ENCODE measurements around the gene ZNF654.
"Not testable (repeated sequence)": the region's sequence is repeated elsewhere in the genome, so short reads cannot be mapped to it uniquely, and the experiment has no call there.

Gene ZNF654

GRCh38 chr3:88075072-88075471 is 16.0 kb downstream of the ZNF654 start:
- no peak for DNase-seq

GRCh38 chr3:88075497-88075896 is 16.4 kb downstream of the ZNF654 start:
- no peak for DNase-seq

DNA sequence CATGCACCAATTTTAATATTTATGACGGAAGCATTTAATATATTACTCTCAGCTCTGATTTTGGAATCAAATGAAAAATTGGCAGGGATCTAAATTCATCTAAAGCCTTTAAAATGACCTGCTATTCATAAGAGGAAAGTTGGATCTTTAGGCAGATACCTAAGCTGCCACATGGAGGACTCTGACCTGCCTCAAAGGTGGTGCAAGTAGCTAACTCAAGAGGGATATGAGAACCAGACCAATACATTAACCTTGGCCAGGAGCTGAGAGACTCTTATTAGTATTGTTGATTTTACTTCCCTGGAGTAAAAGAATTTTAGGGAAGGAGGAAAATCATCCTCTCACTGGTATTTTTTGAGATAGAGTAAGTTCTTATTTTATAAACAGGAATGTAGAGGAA is 17.7 kb downstream of the ZNF654 start:
- no peak for DNase-seq

DNA sequence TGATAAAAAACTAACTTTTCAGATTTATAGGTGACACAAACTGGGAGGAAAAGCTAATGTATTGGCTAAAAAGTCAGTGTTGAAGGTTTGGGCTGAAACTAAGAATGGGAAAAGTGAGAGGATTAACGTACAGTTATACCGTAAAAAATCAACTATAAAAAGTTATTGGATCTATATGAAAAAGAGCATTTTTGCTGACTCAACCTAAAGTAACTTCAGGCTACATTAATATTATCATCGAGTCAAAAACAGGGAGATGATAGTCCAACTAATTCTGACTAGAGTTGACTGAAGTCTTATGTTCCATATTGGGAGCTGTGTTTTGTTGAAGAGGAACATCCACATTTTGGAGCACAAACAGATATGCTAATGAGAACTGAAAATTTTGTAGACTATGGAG is 19.9 kb downstream of the ZNF654 start:
- DNase-seq = no peak

DNA sequence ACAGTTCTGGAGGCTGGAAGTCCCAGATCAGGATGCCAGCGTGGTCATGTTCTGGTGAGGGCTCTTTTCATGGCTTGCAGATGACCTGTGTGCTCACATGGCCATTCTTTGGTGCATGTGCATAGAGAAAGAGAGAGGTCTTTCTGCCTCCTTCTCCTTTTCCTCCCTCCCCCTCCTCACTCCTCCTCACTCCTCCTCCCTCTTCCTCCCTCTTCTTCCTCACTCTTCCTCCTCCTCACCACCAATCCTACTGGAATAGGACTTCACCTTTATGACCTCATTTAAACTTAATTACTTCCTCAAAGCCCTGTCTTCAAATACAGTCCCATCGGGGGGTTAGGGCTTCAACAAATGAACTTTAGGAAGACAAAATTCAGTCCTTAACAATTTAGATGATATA is 23.8 kb downstream of the ZNF654 start:
- DNase-seq = no peak

- DNase-seq = no peak
These were observed 25.0 kb downstream of the ZNF654 start for GRCh38 chr3:88084097-88084501.

- no peak for DNase-seq
These were observed 31.6 kb downstream of the ZNF654 start for GRCh38 chr3:88090681-88091080.

GRCh38 chr3:88092270-88092669 is 33.2 kb downstream of the ZNF654 start:
- DNase-seq = no peak

- DNase-seq = no peak
These were observed 34.2 kb downstream of the ZNF654 start for GRCh38 chr3:88093266-88093665.

DNA sequence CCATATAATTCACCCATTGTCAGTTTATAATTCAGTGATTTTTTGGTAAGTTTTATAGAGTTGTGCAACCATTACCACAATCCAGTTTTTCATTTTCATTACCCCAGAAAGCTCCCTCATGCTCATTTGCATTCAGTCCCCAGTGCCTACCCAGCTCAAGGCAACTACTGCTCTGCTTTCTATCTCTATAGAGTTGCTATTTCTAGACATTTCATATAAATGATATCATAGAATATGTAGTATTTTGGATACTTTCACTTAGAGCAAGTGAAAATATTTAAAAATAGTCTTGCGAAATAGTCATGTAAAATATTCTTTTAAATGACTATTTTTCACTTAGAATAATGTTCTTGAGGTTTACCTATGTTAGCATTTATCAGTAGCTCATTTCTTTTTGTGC is 42.1 kb downstream of the ZNF654 start:
- DNase-seq = no peak

DNA sequence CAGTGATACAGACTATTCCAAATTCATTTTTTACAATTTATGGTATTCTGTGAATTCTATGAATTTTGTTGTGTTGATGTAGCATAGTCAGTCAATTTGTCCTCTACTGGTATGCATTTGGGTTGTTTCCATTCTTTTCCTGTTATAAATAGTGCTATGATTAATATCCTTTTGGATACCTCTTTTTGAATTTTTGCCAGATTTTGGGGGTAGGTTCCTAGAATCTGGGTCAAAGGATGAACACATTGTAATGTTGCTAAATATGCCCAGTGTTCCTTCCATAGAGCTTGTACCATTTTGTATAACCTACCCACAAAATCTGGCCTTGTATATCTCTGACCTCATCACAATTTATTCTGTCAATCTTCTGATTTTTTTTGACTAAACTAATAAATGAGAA is 46.3 kb downstream of the ZNF654 start:
- DNase-seq = no peak

GRCh38 chr3:88112289-88112688 is 53.2 kb downstream of the ZNF654 start:
- DNase-seq = no peak

GRCh38 chr3:88113311-88114162 is 54.5 kb downstream of the ZNF654 start:
- peak; percentile 22 for DNase-seq

- no peak for DNase-seq
These were observed 56.0 kb downstream of the ZNF654 start for GRCh38 chr3:88114878-88115549.

- no peak for DNase-seq
These were observed 58.6 kb downstream of the ZNF654 start for GRCh38 chr3:88117683-88118082.

DNA sequence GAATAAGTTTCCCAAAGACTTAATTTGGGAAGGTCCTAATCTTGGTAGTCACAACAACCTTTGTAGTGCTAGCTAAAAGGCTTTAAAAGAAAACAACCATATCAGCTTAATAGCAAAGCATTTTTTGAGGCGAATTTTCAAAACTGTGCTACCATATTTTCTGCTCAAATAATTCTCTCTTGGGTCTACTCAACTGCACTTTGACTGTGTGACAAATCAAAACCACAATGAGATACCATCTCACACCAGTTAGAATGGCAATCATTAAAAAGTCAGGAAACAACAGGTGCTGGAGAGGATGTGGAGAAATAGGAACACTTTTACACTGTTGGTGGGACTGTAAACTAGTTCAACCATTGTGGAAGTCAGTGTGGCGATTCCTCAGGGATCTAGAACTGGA is 59.5 kb downstream of the ZNF654 start:
- not testable (repeated sequence) for DNase-seq

GRCh38 chr3:88123526-88123925 is 64.5 kb downstream of the ZNF654 start:
- DNase-seq = no peak

GRCh38 chr3:88131695-88132094 is 72.6 kb downstream of the ZNF654 start:
- DNase-seq = no peak

DNA sequence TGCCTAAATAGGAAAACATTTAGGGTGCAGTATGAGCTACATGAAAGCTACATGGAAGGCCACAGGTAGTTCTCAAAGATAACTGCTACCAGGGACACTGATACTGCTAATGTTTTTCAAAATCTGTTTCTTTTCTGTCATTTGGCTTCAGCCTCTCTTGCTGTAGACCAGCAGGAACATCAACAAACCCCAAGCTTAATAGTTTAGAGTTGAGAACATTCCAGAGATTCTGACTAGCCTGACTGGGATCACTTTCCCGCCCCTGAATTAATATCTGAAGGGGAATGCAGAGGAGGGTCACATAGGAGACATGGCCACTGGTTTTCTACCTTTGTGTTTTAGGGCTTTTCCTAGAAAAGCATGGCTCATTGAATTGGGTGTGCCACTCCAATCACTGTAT is 73.8 kb downstream of the ZNF654 start:
- no peak for DNase-seq

DNA sequence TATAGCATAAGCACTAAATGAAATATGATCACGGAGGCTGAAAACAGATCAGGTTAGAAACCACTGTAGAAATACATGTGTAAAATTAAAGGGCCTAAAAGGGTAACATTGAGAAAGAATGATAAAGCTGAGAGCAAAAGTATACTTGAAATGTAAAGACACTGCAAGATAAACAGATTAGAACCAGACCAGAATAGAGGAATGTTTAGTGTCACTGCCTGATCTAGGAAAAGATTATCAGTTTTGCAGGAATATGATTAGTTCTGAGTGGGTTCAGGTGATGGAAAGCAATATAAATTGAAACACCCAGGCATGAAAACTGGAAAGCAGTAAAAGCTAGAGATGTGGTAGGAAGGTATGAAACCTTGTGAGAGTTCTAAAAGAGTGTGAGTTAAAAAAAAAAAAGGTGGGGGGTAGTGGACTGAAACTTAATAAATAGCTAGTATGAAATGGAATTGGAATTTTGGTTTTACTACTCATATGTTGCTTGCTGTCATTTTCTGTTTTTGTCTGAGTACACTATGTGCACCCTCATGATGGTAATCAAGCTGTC is 74.7 kb downstream of the ZNF654 start:
- no peak for DNase-seq

GRCh38 chr3:88137836-88138235 is 78.8 kb downstream of the ZNF654 start:
- no peak for DNase-seq

DNA sequence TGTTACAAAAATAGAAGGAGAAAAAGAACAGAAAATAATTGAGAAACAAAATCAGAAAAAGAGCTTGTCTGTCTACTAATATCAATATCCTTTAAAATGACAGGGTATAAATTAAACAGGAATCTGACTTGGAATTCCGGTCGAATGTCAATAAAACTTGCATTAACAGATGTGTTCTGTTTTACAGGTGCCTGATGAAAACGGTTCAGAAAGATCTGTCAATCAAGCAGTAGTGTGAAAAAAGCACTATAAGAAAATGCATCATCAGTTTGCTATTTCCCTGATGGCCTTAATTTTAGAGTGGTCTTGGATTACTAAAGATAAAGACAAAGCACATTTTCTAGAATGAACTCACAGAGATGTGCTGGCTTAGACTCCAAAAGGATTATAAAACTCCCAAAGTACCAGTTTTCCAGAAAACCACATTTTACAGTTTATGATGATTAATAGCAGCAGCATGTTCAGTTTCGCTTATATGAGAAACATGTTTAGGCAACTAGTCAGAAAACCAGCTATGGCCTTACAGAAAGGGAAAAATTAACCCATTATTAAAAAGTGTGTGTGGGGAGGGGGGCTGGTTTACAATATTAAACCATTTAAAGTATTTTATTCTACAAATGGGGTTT is 82.5 kb downstream of the ZNF654 start:
- no peak for DNase-seq

DNA sequence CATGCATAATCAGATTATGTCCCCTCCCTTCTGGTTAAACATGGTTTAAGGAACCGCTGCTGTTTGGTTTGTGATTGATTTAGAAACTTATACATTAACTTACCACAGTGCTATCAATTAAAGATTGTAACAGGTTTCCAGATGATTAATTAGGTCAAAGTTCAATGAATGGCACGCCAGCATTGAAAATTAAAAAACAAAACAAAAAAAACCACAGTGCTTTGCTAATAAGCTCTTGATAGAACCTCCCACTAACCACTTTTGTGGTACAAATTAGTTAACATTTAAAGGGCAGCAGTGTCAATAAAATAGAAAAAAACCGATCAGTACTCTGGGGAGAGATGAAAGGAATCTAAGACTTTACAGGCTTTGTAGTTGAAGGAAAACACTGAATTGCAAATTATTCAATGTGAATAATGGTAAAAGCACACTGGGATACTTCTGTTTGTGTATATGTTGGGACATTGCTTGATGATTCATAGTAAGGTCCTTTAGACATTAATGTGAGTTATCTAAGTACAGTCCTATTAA is 83.1 kb downstream of the ZNF654 start:
- no peak for DNase-seq
